GM19099 (cell line): ENCODE data around the gene OMA1.

ENCODE experiments used
- POLR2A ChIP-seq: IDR thresholded peaks from 3 replicates; pipeline ENCODE4 v1.6.1; 2011; ENCODE audit warnings: low read depth; ENCODE audit not compliant: insufficient read length; ENCODE audit errors: extremely low read depth

The OMA1 gene

GRCh38 chr1:58432851-58433668 is 113.5 kb downstream of the OMA1 start:
- no peak for TF ChIP-seq POLR2A

- TF ChIP-seq POLR2A = no peak
Measured at GRCh38 chr1:58431901-58432620, 114.5 kb downstream of the OMA1 start.
